ENCODE measurements around the gene ROBO1. TPM values are rescaled to one million over a fixed set of nuclear protein-coding genes. Genes with fewer than 3 reads are reported as not detected.

Gene ROBO1
- total RNA-seq, 1 donor from 2014 or later, result 73.8 TPM

GRCh38 chr3:78794431-78794830 lies 973.4 kb downstream of the ROBO1 start:
- H3K36me3 Mint-ChIP-seq (ENCODE audit: unreplicated experiment), result no peaks in the 10 kb centered on the region
- H3K27me3 Mint-ChIP-seq (ENCODE audit: unreplicated experiment), result no peaks in the 10 kb centered on the region
- no peaks in the 10 kb centered on the region for H3K9me3 Mint-ChIP-seq (ENCODE audit: unreplicated experiment)
- no peak overlapping the region for H3K4me3 Mint-ChIP-seq (ENCODE audit: unreplicated experiment)
- TF ChIP-seq CTCF (IDR thresholded peaks at IDR 0.05), result no peak
- H3K27ac Mint-ChIP-seq (ENCODE audit: unreplicated experiment), result no peak overlapping the region
- H3K4me1 Mint-ChIP-seq (ENCODE audit: unreplicated experiment), result peaks cover 9% of the 10 kb centered on the region
- no peak for DNase-seq (ENCODE audit: extremely low spot score, unreplicated experiment)

GRCh38 chr3:78792733-78793132 lies 975.1 kb downstream of the ROBO1 start:
- no peak overlapping the region for H3K27ac Mint-ChIP-seq (ENCODE audit: unreplicated experiment)
- H3K9me3 Mint-ChIP-seq (ENCODE audit: unreplicated experiment), result no peaks in the 10 kb centered on the region
- H3K27me3 Mint-ChIP-seq (ENCODE audit: unreplicated experiment), result no peaks in the 10 kb centered on the region
- H3K36me3 Mint-ChIP-seq (ENCODE audit: unreplicated experiment), result no peaks in the 10 kb centered on the region
- peaks cover 3% of the 10 kb centered on the region for H3K4me1 Mint-ChIP-seq (ENCODE audit: unreplicated experiment)
- DNase-seq (ENCODE audit: extremely low spot score, unreplicated experiment), result no peak
- TF ChIP-seq CTCF (IDR thresholded peaks at IDR 0.05), result no peak
- H3K4me3 Mint-ChIP-seq (ENCODE audit: unreplicated experiment), result no peak overlapping the region

DNA sequence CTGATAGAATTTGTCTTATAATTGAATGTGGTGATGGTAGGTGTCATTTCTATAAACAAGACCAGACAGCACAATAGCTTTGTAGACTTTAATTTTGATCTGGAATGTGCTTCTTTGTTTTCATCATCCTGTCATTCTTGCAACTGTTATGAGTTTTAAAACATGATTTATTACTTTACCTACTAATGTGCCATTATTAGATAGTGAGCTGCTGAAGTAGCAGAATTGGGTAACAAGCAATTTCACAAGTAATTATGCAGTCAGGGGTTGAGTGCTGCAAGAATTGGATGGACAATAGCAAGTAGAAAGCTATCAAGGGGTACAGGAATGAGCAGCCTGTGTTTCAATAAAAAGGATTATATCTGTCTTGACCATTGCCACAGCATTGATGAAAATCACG lies 975.6 kb downstream of the ROBO1 start:
- no peak overlapping the region for H3K4me3 Mint-ChIP-seq (ENCODE audit: unreplicated experiment)
- H3K27me3 Mint-ChIP-seq (ENCODE audit: unreplicated experiment), result no peaks in the 10 kb centered on the region
- no peaks in the 10 kb centered on the region for H3K36me3 Mint-ChIP-seq (ENCODE audit: unreplicated experiment)
- H3K27ac Mint-ChIP-seq (ENCODE audit: unreplicated experiment), result no peak overlapping the region
- no peak for TF ChIP-seq CTCF (IDR thresholded peaks at IDR 0.05)
- DNase-seq (ENCODE audit: extremely low spot score, unreplicated experiment), result no peak
- H3K4me1 Mint-ChIP-seq (ENCODE audit: unreplicated experiment), result peaks cover 3% of the 10 kb centered on the region
- no peaks in the 10 kb centered on the region for H3K9me3 Mint-ChIP-seq (ENCODE audit: unreplicated experiment)

- TF ChIP-seq CTCF (IDR thresholded peaks at IDR 0.05), result no peak
- no peak overlapping the region for H3K27ac Mint-ChIP-seq (ENCODE audit: unreplicated experiment)
- no peaks in the 10 kb centered on the region for H3K27me3 Mint-ChIP-seq (ENCODE audit: unreplicated experiment)
- no peaks in the 10 kb centered on the region for H3K9me3 Mint-ChIP-seq (ENCODE audit: unreplicated experiment)
- no peak for DNase-seq (ENCODE audit: extremely low spot score, unreplicated experiment)
- no peaks in the 10 kb centered on the region for H3K36me3 Mint-ChIP-seq (ENCODE audit: unreplicated experiment)
- H3K4me1 Mint-ChIP-seq (ENCODE audit: unreplicated experiment), result no peaks in the 10 kb centered on the region
- no peak overlapping the region for H3K4me3 Mint-ChIP-seq (ENCODE audit: unreplicated experiment)
Observed at GRCh38 chr3:78791753-78792152, 976.0 kb downstream of the ROBO1 start.

DNA sequence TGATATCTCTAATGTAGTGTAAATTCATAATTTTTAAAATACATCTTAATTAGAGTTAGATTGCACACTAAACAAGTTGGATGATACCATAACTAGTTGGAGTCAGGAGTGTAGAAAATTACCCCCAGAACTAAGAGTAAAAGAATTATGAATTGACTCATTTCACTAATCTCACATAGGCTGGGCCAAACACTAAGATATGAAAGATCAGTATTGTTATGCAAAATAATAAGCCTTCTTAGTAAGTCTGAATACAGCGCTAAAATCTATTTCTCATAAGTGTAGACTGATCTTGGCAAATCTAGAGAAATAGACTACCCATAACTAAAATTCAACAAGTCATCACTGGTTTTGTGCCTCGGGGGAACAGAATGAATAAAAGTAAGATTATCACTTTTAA lies 979.0 kb downstream of the ROBO1 start:
- H3K4me3 Mint-ChIP-seq (ENCODE audit: unreplicated experiment), result no peak overlapping the region
- no peaks in the 10 kb centered on the region for H3K9me3 Mint-ChIP-seq (ENCODE audit: unreplicated experiment)
- no peak overlapping the region for H3K27ac Mint-ChIP-seq (ENCODE audit: unreplicated experiment)
- TF ChIP-seq CTCF (IDR thresholded peaks at IDR 0.05), result no peak
- H3K27me3 Mint-ChIP-seq (ENCODE audit: unreplicated experiment), result no peaks in the 10 kb centered on the region
- H3K4me1 Mint-ChIP-seq (ENCODE audit: unreplicated experiment), result no peaks in the 10 kb centered on the region
- H3K36me3 Mint-ChIP-seq (ENCODE audit: unreplicated experiment), result no peaks in the 10 kb centered on the region
- DNase-seq (ENCODE audit: extremely low spot score, unreplicated experiment), result no peak

All from osteocyte (in vitro differentiated cells).